LHCN-M2 (cell line): ENCODE results near the gene RNF150. TPM values are rescaled to one million over a fixed set of nuclear protein-coding genes. Genes with fewer than 3 reads are reported as not detected.
"Not testable (repeated sequence)": the region's sequence is repeated elsewhere in the genome, so short reads cannot be mapped to it uniquely, and the experiment has no call there.

Source experiments
- DNase-seq: peaks from one replicate; pipeline ENCODE4 v3.0.0-alpha.2; 2012; ENCODE audit warnings: low read depth
- total RNA-seq: library from RNA; depleted of rRNA; stranded (reverse); fragments of >200 nt; gene quantifications from 2 replicates; pipeline ENCODE4 v1.2.3, GENCODE V29; 2014; rRNA removed

The RNF150 gene
- total RNA-seq, 1 experiment from 2014 or later = 0.29 TPM

- DNase-seq = no peak
These were observed 303.4 kb downstream of the RNF150 start for GRCh38 chr4:140829825-140830224.

- no peak for DNase-seq
These were observed 306.6 kb downstream of the RNF150 start for GRCh38 chr4:140826701-140827027.

- not testable (repeated sequence) for DNase-seq
These were observed 312.7 kb downstream of the RNF150 start for GRCh38 chr4:140820520-140820919.

GRCh38 chr4:140819610-140820009 lies 313.7 kb downstream of the RNF150 start:
- no peak for DNase-seq

- no peak for DNase-seq
These were observed 314.8 kb downstream of the RNF150 start for GRCh38 chr4:140818433-140818832.

GRCh38 chr4:140816806-140817510 lies 316.3 kb downstream of the RNF150 start:
- DNase-seq = no peak

GRCh38 chr4:140813804-140814203 lies 319.5 kb downstream of the RNF150 start:
- DNase-seq = no peak

- DNase-seq = no peak
These were observed 320.4 kb downstream of the RNF150 start for GRCh38 chr4:140812916-140813315.

- no peak for DNase-seq
These were observed 321.8 kb downstream of the RNF150 start for GRCh38 chr4:140811429-140811828.

GRCh38 chr4:140810591-140811169 lies 322.6 kb downstream of the RNF150 start:
- not testable (repeated sequence) for DNase-seq

Other genes starting within 250 kb of the RNF150 start
- gene ZNF330, start 87.4 kb upstream of the RNF150 start, total RNA-seq = 26.2 and 30.0 TPM in 2 replicates